DND-41 (cell line): ENCODE data around the gene STX10.

Experiments used
- ATAC-seq: fragments of 200-7000 bp; cut with Tn5 transposase; 3 replicates; pipeline ENCODE4 v1.9.1; 2021; ENCODE audit warnings: low read depth; ENCODE audit not compliant: insufficient read depth
- DNase-seq: peaks from one replicate; pipeline ENCODE4 v3.0.0-alpha.2; 2020
- H2AFZ ChIP-seq: 2 replicates; pipeline ENCODE4 v1.6.0; 2012; ENCODE audit warnings: low read depth, low read length
- H3K27ac ChIP-seq: 2 replicates; pipeline ENCODE4 v1.5.1; 2012; ENCODE audit warnings: low read length, inconsistent platforms
- H3K27me3 ChIP-seq: fragments of 200-600 bp; sonication (generic); 2 replicates; pipeline ENCODE4 v1.6.0; 2012; ENCODE audit warnings: low read length, mild to moderate bottlenecking, inconsistent platforms; ENCODE audit not compliant: insufficient read depth, poor library complexity
- H3K36me3 ChIP-seq: 2 replicates; pipeline ENCODE4 v1.5.1; 2012; ENCODE audit warnings: low read length, inconsistent platforms; ENCODE audit not compliant: insufficient read depth
- H3K4me1 ChIP-seq: 2 replicates; pipeline ENCODE4 v1.5.1; 2012; ENCODE audit warnings: mild to moderate bottlenecking, low read length; ENCODE audit not compliant: insufficient read depth
- H3K4me2 ChIP-seq: 2 replicates; pipeline ENCODE4 v1.6.0; 2012; ENCODE audit warnings: mild to moderate bottlenecking, moderate library complexity, low read length, inconsistent platforms; ENCODE audit not compliant: insufficient read depth
- H3K4me3 ChIP-seq, 2 experiments: fragments of 200-600 bp in 1 of 2; shearing (Covaris generic) in 1 of 2; 2 replicates each; pipeline ENCODE4 v1.5.1; 2012 to 2016; ENCODE audit warnings: inconsistent platforms in 2 of 2, low read length in 2 of 2, mild to moderate bottlenecking in 2 of 2, low read depth in 1 of 2, moderate library complexity in 1 of 2
- H3K79me2 ChIP-seq: 2 replicates; pipeline ENCODE4 v1.6.0; 2012; ENCODE audit warnings: low read length, inconsistent platforms; ENCODE audit not compliant: insufficient read depth
- H3K9ac ChIP-seq: 2 replicates; pipeline ENCODE4 v1.6.0; 2012; ENCODE audit warnings: low read depth, mild to moderate bottlenecking, inconsistent platforms, low read length, moderate library complexity
- H3K9me3 ChIP-seq: 2 replicates; pipeline ENCODE4 v1.5.1; 2012; ENCODE audit warnings: low read length, moderate library complexity, mild to moderate bottlenecking, inconsistent platforms; ENCODE audit not compliant: insufficient read depth, severe bottlenecking
- H4K20me1 ChIP-seq: 2 replicates; pipeline ENCODE4 v1.6.0; 2012; ENCODE audit warnings: low read length; ENCODE audit not compliant: insufficient read depth
- CTCF ChIP-seq: IDR thresholded peaks from 2 replicates; pipeline ENCODE4 v1.5.1; 2012; ENCODE audit warnings: borderline replicate concordance, low read length, moderate library complexity, mild to moderate bottlenecking; ENCODE audit not compliant: poor library complexity, severe bottlenecking; ENCODE audit errors: extremely low read depth
- EZH2 ChIP-seq: IDR thresholded peaks from 3 replicates; pipeline ENCODE4 v1.6.1; 2012; ENCODE audit warnings: borderline replicate concordance, low read depth, mild to moderate bottlenecking, moderate library complexity, low read length, inconsistent platforms; ENCODE audit not compliant: severe bottlenecking

The STX10 gene

DNA sequence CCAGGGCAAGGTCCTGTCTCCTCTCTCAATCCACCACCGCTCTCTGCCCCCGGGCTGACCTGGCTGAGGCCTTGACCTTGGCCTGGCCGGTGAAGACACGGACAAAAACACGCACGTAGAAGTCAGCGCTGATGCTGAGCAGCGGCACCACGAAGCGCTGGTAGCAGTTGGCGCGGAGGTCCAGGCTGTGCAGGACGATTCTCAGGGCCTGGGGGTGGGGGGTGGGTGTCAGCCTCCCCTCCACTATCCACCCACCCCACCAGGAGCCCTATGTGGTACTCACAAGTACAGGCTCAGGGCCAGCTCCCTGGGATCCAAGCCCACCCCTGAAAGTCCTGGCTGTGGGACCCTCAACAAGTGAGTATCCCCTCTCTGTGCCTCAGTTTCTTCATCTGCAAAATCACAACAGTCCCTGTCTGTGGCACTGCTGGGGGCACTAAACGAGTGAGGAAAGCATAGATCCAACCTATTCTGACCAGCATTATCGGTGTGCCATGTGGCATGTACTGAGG, 40.0 kb downstream of the STX10 start:
- no peak overlapping the region for H3K27ac ChIP-seq

DNA sequence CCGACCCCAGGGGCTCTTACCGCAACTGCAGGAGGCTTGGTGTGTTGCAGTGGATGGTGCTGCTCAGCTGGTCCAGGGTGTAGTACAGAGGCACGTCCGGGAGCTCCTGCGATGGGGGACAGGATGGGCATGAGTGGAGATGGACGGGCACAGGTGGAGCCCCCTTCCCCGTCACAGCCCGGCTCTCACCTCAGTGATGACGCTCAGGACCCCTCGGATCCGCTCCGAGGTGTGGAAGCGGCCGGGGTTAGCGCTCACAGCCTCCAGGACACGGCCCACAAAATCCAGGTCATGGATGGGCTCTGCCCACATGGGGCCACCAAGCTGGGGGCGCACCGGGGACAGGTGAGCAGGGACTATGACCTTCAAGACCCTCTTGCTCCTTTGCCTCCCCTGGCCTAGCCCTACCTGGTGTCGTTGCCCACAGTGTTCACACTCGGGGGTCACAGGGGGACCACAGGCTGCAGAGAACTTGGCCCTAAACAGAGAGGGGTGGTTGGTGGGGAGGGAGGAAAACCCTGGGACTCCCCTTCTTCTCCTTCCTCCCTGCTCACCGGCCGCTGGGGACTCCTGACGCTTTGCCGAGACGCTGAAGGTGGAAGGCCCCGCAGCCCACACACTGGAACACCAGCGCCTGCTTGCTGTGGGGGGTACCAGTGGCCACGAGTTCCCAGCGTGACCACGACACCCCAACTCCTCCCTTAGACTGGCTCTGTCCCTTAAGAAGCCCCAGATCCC, 40.6 kb downstream of the STX10 start:
- H3K79me2 ChIP-seq = no peaks in the 10 kb centered on the region
- no peak overlapping the region for H3K27ac ChIP-seq
- no peak overlapping the region for H3K4me3 ChIP-seq
- H3K36me3 ChIP-seq = peaks cover 41% of the 10 kb centered on the region
- TF ChIP-seq CTCF (no peak), EZH2 (no peak)
- no peak overlapping the region for H3K9ac ChIP-seq
- H2AFZ ChIP-seq = no peak overlapping the region
- no peaks in the 10 kb centered on the region for H4K20me1 ChIP-seq
- H3K4me2 ChIP-seq = no peak overlapping the region
- DNase-seq (no peak), ATAC-seq (no peak)
- H3K9me3 ChIP-seq = no peaks in the 10 kb centered on the region
- H3K4me1 ChIP-seq = no peaks in the 10 kb centered on the region
- no peaks in the 10 kb centered on the region for H3K27me3 ChIP-seq

More for the DNA sequence above, 40.0 kb downstream of the STX10 start:
- TF ChIP-seq CTCF (no peak), EZH2 (no peak)
- Histone ChIP-seq H3K4me3 (no peak overlapping the region), H3K79me2 (peaks cover 5% of the 10 kb centered on the region), H3K9me3 (no peaks in the 10 kb centered on the region), H3K4me2 (no peak overlapping the region), H3K9ac (no peak overlapping the region), H3K4me1 (peaks cover 6% of the 10 kb centered on the region), H2AFZ (no peak overlapping the region), H4K20me1 (no peaks in the 10 kb centered on the region), H3K36me3 (peaks cover 46% of the 10 kb centered on the region), H3K27me3 (no peaks in the 10 kb centered on the region)
- ATAC-seq (no peak), DNase-seq (no peak)

GRCh38 chr19:13104848-13105711, 45.1 kb downstream of the STX10 start:
- Histone ChIP-seq H3K9ac (no peak overlapping the region), H3K4me1 (peaks cover 18% of the 10 kb centered on the region), H3K4me3 (no peak overlapping the region), H3K36me3 (peaks cover 19% of the 10 kb centered on the region), H2AFZ (no peak overlapping the region), H3K27me3 (peaks cover 9% of the 10 kb centered on the region), H3K4me2 (no peak overlapping the region), H3K9me3 (no peaks in the 10 kb centered on the region), H3K79me2 (no peaks in the 10 kb centered on the region), H4K20me1 (no peaks in the 10 kb centered on the region), H3K27ac (no peak overlapping the region)
- ATAC-seq = no peak
- TF ChIP-seq EZH2 = no peak
- TF ChIP-seq CTCF = no peak
- DNase-seq = no peak
